HG02970 (cell line): ENCODE measurements around the gene ETFA.

Experiments
- ATAC-seq: cut with Tn5 transposase; IDR thresholded peaks from one replicate; pipeline ENCODE4 v1.9.1; 2021; ENCODE audit warnings: mild to moderate bottlenecking, moderate library complexity, moderate number of reproducible peaks; ENCODE audit not compliant: unreplicated experiment, low FRiP score

Gene ETFA

GRCh38 chr15:76179023-76179422 lies 132.2 kb downstream of the ETFA start:
- no peak for ATAC-seq

- no peak for ATAC-seq
Measured at GRCh38 chr15:76178296-76179000, 132.8 kb downstream of the ETFA start.

GRCh38 chr15:76177491-76178040 lies 133.7 kb downstream of the ETFA start:
- no peak for ATAC-seq

GRCh38 chr15:76176487-76177085 lies 134.7 kb downstream of the ETFA start:
- ATAC-seq, result no peak

GRCh38 chr15:76176059-76176458 lies 135.2 kb downstream of the ETFA start:
- no peak for ATAC-seq

GRCh38 chr15:76175442-76175841 lies 135.8 kb downstream of the ETFA start:
- no peak for ATAC-seq

GRCh38 chr15:76174654-76175053 lies 136.6 kb downstream of the ETFA start:
- no peak for ATAC-seq

- no peak for ATAC-seq
Measured at GRCh38 chr15:76173317-76173834, 137.9 kb downstream of the ETFA start.

GRCh38 chr15:76172782-76173181 lies 138.5 kb downstream of the ETFA start:
- no peak for ATAC-seq

GRCh38 chr15:76169911-76170800 lies 141.1 kb downstream of the ETFA start:
- ATAC-seq, result no peak

GRCh38 chr15:76169018-76169417 lies 142.3 kb downstream of the ETFA start:
- ATAC-seq, result no peak

- ATAC-seq, result no peak
Measured at GRCh38 chr15:76168237-76168984, 142.9 kb downstream of the ETFA start.

GRCh38 chr15:76165951-76166350 lies 145.3 kb downstream of the ETFA start:
- ATAC-seq, result no peak
